Trophoblast cell (in vitro differentiated cells and primary cell): ENCODE data around the gene LAMC3.

ENCODE experiments used
- DNase-seq, 2 donors: peaks; one replicate each; pipeline ENCODE4 v3.0.0-alpha.2; 2016
- H2AFZ ChIP-seq: 2 replicates; pipeline ENCODE4 v1.6.1; 2013; ENCODE audit warnings: low read length, moderate library complexity, mild to moderate bottlenecking; ENCODE audit not compliant: insufficient read depth, poor library complexity
- H2AK5ac ChIP-seq: 2 replicates; pipeline ENCODE4 v1.6.1; 2013; ENCODE audit warnings: mild to moderate bottlenecking, low read length
- H2BK120ac ChIP-seq: 2 replicates; pipeline ENCODE4 v1.6.1; 2013; ENCODE audit warnings: low read length, mild to moderate bottlenecking, moderate library complexity; ENCODE audit not compliant: insufficient read depth, poor library complexity
- H2BK12ac ChIP-seq: 2 replicates; pipeline ENCODE4 v1.6.1; 2013; ENCODE audit warnings: mild to moderate bottlenecking, low read length, moderate library complexity
- H2BK5ac ChIP-seq: 2 replicates; pipeline ENCODE4 v1.6.1; 2013; ENCODE audit warnings: low read length, low read depth, moderate library complexity, mild to moderate bottlenecking; ENCODE audit not compliant: poor library complexity
- H3K14ac ChIP-seq: 2 replicates; pipeline ENCODE4 v1.6.1; 2013; ENCODE audit warnings: mild to moderate bottlenecking, low read length
- H3K18ac ChIP-seq: 2 replicates; pipeline ENCODE4 v1.6.1; 2013; ENCODE audit warnings: mild to moderate bottlenecking, low read length
- H3K23ac ChIP-seq: 2 replicates; pipeline ENCODE4 v1.6.1; 2013; ENCODE audit warnings: low read length
- H3K27ac ChIP-seq: 2 replicates; pipeline ENCODE4 v1.5.1; 2013; ENCODE audit warnings: low read depth, mild to moderate bottlenecking, inconsistent platforms, low read length, moderate library complexity
- H3K27me3 ChIP-seq: 2 replicates; pipeline ENCODE4 v1.6.1; 2013; ENCODE audit warnings: inconsistent platforms, mild to moderate bottlenecking, low read length, moderate library complexity; ENCODE audit not compliant: insufficient read depth
- H3K36me3 ChIP-seq, 2 experiments: 1 replicate in 1 of 2; 2 replicates in 1 of 2; pipeline ENCODE4 v1.6.1; 2013; ENCODE audit warnings: low read length in 2 of 2, mild to moderate bottlenecking in 2 of 2, moderate library complexity in 1 of 2; ENCODE audit not compliant: insufficient read depth in 2 of 2, control insufficient read depth in 1 of 2
- H3K4ac ChIP-seq: 2 replicates; pipeline ENCODE4 v1.6.1; 2013; ENCODE audit warnings: low read depth, mild to moderate bottlenecking, low read length, moderate library complexity
- H3K4me1 ChIP-seq, 2 experiments: 1 replicate in 1 of 2; 2 replicates in 1 of 2; pipeline ENCODE4 v1.6.1; 2013; ENCODE audit warnings: low read length in 2 of 2, mild to moderate bottlenecking in 2 of 2, moderate library complexity in 1 of 2; ENCODE audit not compliant: insufficient read depth in 2 of 2, control insufficient read depth in 1 of 2
- H3K4me2 ChIP-seq: 2 replicates; pipeline ENCODE4 v1.6.1; 2013; ENCODE audit warnings: inconsistent platforms, mild to moderate bottlenecking, low read length, moderate library complexity
- H3K4me3 ChIP-seq: 2 replicates; pipeline ENCODE4 v1.5.1; 2013; ENCODE audit warnings: mild to moderate bottlenecking, low read depth, low read length, inconsistent platforms
- H3K79me1 ChIP-seq: one replicate; pipeline ENCODE4 v1.6.1; 2013; ENCODE audit warnings: low read length
- H3K79me2 ChIP-seq: 2 replicates; pipeline ENCODE4 v1.6.1; 2013; ENCODE audit warnings: low read length, mild to moderate bottlenecking; ENCODE audit not compliant: control insufficient read depth, insufficient read depth, poor library complexity
- H3K9ac ChIP-seq: 2 replicates; pipeline ENCODE4 v1.6.1; 2013; ENCODE audit warnings: mild to moderate bottlenecking, low read length
- H3K9me3 ChIP-seq: 2 replicates; pipeline ENCODE4 v1.6.1; 2013; ENCODE audit warnings: low read depth, mild to moderate bottlenecking, control low read depth, inconsistent platforms, low read length; ENCODE audit not compliant: insufficient read depth
- H4K12ac ChIP-seq: 2 replicates; pipeline ENCODE4 v1.6.1; 2013; ENCODE audit warnings: low read depth, mild to moderate bottlenecking, low read length, moderate library complexity
- H4K8ac ChIP-seq: 2 replicates; pipeline ENCODE4 v1.6.1; 2013; ENCODE audit warnings: low read depth, mild to moderate bottlenecking, low read length, moderate library complexity
- H4K91ac ChIP-seq: one replicate; pipeline ENCODE4 v1.6.1; 2013; ENCODE audit warnings: low read depth, mild to moderate bottlenecking, low read length, moderate library complexity
- WGBS: extraction: QIAGEN DNeasy Blood & Tissue Kit; methylation state at CpG from one replicate; pipeline ENCODE4 v1.1.7; 2013; ENCODE audit warnings: missing lambda C conversion rate; ENCODE audit not compliant: insufficient read length, insufficient coverage; ENCODE audit errors: extremely low coverage; 5-methylcytosine and 5-hydroxymethylcytosine counted together

The LAMC3 gene

DNA sequence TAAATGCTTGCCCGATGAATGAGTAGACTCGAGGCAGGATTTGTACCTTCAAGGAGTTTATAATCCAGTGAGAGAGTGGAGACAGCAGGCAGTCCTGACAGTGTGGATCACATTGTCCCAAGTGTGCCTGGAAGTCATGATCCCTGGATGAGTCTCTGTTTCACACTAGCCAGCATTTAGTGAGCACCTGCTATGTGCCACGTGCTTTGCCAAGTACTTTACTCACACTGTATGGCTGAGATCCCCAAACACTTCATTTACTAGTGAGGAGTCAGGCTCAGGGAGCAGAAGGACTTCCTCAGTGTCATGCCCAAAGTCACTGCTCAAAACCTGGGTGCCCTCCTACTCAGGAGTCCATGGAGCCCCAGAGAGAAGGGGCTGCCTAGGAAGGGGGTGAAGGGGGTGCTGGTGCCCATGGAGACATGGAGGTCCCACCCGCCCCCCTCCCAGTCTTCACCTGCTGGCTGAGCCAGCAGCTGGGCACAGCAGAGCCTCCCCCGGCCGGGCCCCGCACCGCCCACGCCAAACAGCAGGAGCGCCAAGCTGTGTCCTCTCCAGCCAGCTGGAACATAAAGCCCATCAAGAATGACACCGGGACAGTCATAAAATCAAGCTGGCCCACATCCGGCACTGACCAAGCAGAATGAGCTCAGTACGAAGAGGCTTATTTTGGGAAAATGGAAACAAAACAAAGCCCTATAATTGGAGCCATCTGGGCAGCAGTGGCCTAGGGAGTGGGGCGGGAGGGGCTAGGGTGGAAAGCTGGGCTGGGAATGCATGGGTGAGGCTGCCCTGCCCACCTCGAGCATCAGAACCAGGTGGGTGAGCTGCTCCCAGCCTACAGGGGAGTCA, 10.6 kb downstream of the LAMC3 start:
- Histone ChIP-seq H2BK5ac (no peak overlapping the region), H3K27me3 (no peaks in the 10 kb centered on the region), H3K79me2 (no peaks in the 10 kb centered on the region), H3K4ac (no peak overlapping the region), H2AK5ac (no peak overlapping the region), H3K9ac (no peak overlapping the region), H3K14ac (no peak overlapping the region), H3K4me2 (no peak overlapping the region), H3K9me3 (peaks cover 3% of the 10 kb centered on the region), H3K23ac (no peak overlapping the region), H4K12ac (no peak overlapping the region), H3K36me3 (no peaks in the 10 kb centered on the region), H2BK12ac (no peak overlapping the region), H3K18ac (no peak overlapping the region), H3K27ac (no peak overlapping the region), H3K79me1 (no peaks in the 10 kb centered on the region), H2AFZ (no peak overlapping the region), H4K8ac (no peak overlapping the region), H2BK120ac (no peak overlapping the region), H3K4me3 (no peak overlapping the region), H4K91ac (no peak overlapping the region), H3K4me1 (no peaks in the 10 kb centered on the region)
- DNase-seq = no peak
- WGBS = no CpG with 5 or more reads among the region's 15 CpGs

DNA sequence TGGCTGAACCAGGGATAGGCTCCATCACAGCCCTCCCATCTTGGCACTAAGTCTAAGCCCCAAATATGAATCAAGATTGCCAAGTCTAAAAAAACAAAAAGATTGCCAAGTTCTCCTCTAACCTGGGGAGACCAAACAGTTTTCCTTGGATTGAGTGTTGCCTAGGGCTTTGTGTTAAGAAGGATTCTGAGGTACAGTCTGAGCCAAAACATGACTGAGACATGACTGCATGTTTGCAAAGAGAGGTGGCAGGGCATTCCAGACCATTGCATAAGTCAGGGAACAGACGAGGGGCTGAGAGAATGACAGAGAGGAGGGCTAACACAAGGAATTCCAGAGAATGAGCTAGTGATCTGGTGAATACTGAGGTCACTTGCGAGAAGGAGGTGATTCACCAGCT, 11.4 kb downstream of the LAMC3 start:
- Histone ChIP-seq H4K8ac (no peak overlapping the region), H3K23ac (no peak overlapping the region), H3K4me2 (no peak overlapping the region), H3K4me1 (no peaks in the 10 kb centered on the region), H4K91ac (no peak overlapping the region), H3K14ac (no peak overlapping the region), H3K9ac (no peak overlapping the region), H3K18ac (no peak overlapping the region), H3K27ac (no peak overlapping the region), H2BK5ac (no peak overlapping the region), H3K79me2 (no peaks in the 10 kb centered on the region), H3K79me1 (no peaks in the 10 kb centered on the region), H3K4ac (no peak overlapping the region), H3K4me3 (no peak overlapping the region), H3K9me3 (peaks cover 3% of the 10 kb centered on the region), H4K12ac (no peak overlapping the region), H2AK5ac (no peak overlapping the region), H3K36me3 (no peaks in the 10 kb centered on the region), H2BK120ac (no peak overlapping the region), H2BK12ac (no peak overlapping the region), H3K27me3 (no peaks in the 10 kb centered on the region), H2AFZ (no peak overlapping the region)
- WGBS = no CpG with 5 or more reads among the region's 2 CpGs
- peak in 1 of 2 donors; percentile 4 for DNase-seq

DNA sequence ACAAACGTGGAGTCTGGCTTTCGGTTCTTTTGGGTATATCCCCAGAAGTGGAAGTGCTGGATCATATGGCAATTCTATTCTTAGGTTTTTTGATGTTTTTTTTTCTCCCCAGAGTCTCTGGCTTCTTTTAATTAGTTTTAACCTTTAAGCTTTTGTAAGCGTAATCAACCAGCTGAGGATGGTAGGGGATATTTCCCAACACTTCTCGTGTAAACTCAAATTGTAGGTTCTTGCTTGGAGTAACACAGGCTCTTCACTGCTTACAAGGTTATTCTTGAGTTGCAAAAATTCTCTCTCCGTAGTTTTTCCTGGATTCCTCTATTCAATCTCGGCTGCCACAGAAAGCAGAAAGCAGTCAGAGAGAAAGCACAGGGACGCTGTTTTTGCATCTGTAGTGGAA, 11.9 kb downstream of the LAMC3 start:
- Histone ChIP-seq H2AK5ac (no peak overlapping the region), H3K18ac (no peak overlapping the region), H4K91ac (no peak overlapping the region), H3K23ac (no peak overlapping the region), H4K8ac (no peak overlapping the region), H3K4ac (no peak overlapping the region), H3K9ac (no peak overlapping the region), H3K4me1 (no peaks in the 10 kb centered on the region), H2BK120ac (no peak overlapping the region), H2BK12ac (no peak overlapping the region), H3K27me3 (no peaks in the 10 kb centered on the region), H3K4me2 (no peak overlapping the region), H3K27ac (no peak overlapping the region), H2AFZ (no peak overlapping the region), H2BK5ac (no peak overlapping the region), H3K9me3 (peaks cover 3% of the 10 kb centered on the region), H3K79me1 (no peaks in the 10 kb centered on the region), H3K36me3 (no peaks in the 10 kb centered on the region), H3K4me3 (no peak overlapping the region), H3K14ac (no peak overlapping the region), H4K12ac (no peak overlapping the region), H3K79me2 (no peaks in the 10 kb centered on the region)
- DNase-seq = no peak
- WGBS = no CpG with 5 or more reads among the region's 7 CpGs

DNA sequence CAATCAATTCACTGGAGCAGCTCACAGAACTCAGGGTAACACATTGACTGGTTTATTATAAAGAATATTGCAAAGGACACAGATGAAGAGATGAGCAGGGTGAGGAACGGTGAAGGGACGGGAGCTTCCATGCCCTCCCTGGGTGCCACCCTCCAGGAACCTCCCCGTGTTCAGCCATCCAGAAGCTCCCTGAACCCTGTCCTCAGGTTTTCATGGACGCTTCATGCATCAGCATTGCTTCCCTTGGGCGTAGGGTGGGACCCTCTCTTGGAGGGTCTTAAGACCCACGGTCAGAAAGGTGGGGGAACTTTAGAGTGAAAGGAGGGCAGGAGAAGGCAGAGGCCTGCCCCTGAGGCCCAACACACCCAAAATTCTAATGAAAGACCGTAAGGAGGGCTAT, 12.8 kb downstream of the LAMC3 start:
- H4K12ac ChIP-seq = no peak overlapping the region
- H4K8ac ChIP-seq = no peak overlapping the region
- H2BK120ac ChIP-seq = no peak overlapping the region
- no peak overlapping the region for H3K4me3 ChIP-seq
- no peak overlapping the region for H3K14ac ChIP-seq
- H2AFZ ChIP-seq = no peak overlapping the region
- H2BK12ac ChIP-seq = no peak overlapping the region
- no peak overlapping the region for H2AK5ac ChIP-seq
- H3K4me1 ChIP-seq = no peaks in the 10 kb centered on the region
- no peak overlapping the region for H3K4ac ChIP-seq
- no peak overlapping the region for H3K23ac ChIP-seq
- H3K79me1 ChIP-seq = no peaks in the 10 kb centered on the region
- H3K18ac ChIP-seq = no peak overlapping the region
- no peak for DNase-seq
- H3K36me3 ChIP-seq = no peaks in the 10 kb centered on the region
- H3K9me3 ChIP-seq = peaks cover 5% of the 10 kb centered on the region
- no peak overlapping the region for H3K27ac ChIP-seq
- no peak overlapping the region for H3K4me2 ChIP-seq
- no peak overlapping the region for H4K91ac ChIP-seq
- no peak overlapping the region for H2BK5ac ChIP-seq
- H3K9ac ChIP-seq = peak overlapping the region; percentile 34
- H3K27me3 ChIP-seq = no peaks in the 10 kb centered on the region
- WGBS = no CpG with 5 or more reads among the region's 7 CpGs
- H3K79me2 ChIP-seq = no peaks in the 10 kb centered on the region
